OCI-LY3 (cell line): ENCODE measurements around the gene ZBTB48.

Source experiments
- H2AFZ ChIP-seq: fragments of 200-600, 300-600 bp; shearing (Covaris generic); 2 replicates; pipeline ENCODE4 v1.6.0; 2014; ENCODE audit warnings: antibody characterized with exemption, low read depth, low read length
- H3K27ac ChIP-seq: fragments of 200-600, 300-600 bp; sonication (generic); 2 replicates; pipeline ENCODE4 v1.5.1; 2014; ENCODE audit warnings: mild to moderate bottlenecking, low read length, moderate library complexity, mixed read lengths
- H3K27me3 ChIP-seq: fragments of 200-600, 300-600 bp; sonication (generic); 2 replicates; pipeline ENCODE4 v1.6.1; 2014; ENCODE audit warnings: low read depth, low read length, mixed read lengths
- H3K36me3 ChIP-seq: fragments of 200-600, 300-600 bp; sonication (generic); replicated peaks from 2 replicates; pipeline ENCODE3; 2014; ENCODE audit warnings: low read depth, low read length, mixed read lengths
- H3K4me1 ChIP-seq: fragments of 300-600, 200-600 bp; sonication (generic); 2 replicates; pipeline ENCODE4 v1.6.1; 2014; ENCODE audit warnings: low read length, mixed read lengths
- H3K4me2 ChIP-seq: fragments of 200-600, 300-600 bp; sonication (generic); 2 replicates; pipeline ENCODE4 v1.6.1; 2014; ENCODE audit warnings: low read length, mixed read lengths
- H3K4me3 ChIP-seq: fragments of 300-600, 200-600 bp; sonication (generic); 2 replicates; pipeline ENCODE4 v1.5.1; 2014; ENCODE audit warnings: antibody characterized with exemption, mild to moderate bottlenecking, low read length, moderate library complexity
- H3K79me2 ChIP-seq: fragments of 300-600, 200-600 bp; shearing (Covaris generic); 2 replicates; pipeline ENCODE4 v1.6.1; 2014; ENCODE audit warnings: mild to moderate bottlenecking, low read length, mixed read lengths
- H3K9ac ChIP-seq: fragments of 300-600, 200-600 bp; shearing (Covaris generic); 2 replicates; pipeline ENCODE4 v1.6.0; 2014; ENCODE audit warnings: mild to moderate bottlenecking, low read length, moderate library complexity
- H3K9me3 ChIP-seq: fragments of 200-600, 300-600 bp; shearing (Covaris generic); 2 replicates; pipeline ENCODE4 v1.6.1; 2014; ENCODE audit warnings: low read length, mixed read lengths; ENCODE audit not compliant: insufficient read depth
- H4K20me1 ChIP-seq: fragments of 200-600, 300-600 bp; sonication (generic); 2 replicates; pipeline ENCODE4 v1.6.1; 2016; ENCODE audit warnings: low read length, mixed read lengths; ENCODE audit not compliant: insufficient read depth
- EZH2phosphoT487 ChIP-seq: fragments of 200-600 bp; shearing (Covaris generic); IDR thresholded peaks from 2 replicates; pipeline ENCODE4 v1.6.1; 2018; ENCODE audit warnings: antibody characterized with exemption, mixed run types, low read depth
- TF ChIP-seq, protein P1 (sequence below): fragments of 200-600, 300-600 bp; sonication (generic); IDR thresholded peaks from 2 replicates; pipeline ENCODE4 v1.5.1; 2014; ENCODE audit warnings: antibody characterized with exemption, low read length, low read depth

ZBTB48 gene

DNA sequence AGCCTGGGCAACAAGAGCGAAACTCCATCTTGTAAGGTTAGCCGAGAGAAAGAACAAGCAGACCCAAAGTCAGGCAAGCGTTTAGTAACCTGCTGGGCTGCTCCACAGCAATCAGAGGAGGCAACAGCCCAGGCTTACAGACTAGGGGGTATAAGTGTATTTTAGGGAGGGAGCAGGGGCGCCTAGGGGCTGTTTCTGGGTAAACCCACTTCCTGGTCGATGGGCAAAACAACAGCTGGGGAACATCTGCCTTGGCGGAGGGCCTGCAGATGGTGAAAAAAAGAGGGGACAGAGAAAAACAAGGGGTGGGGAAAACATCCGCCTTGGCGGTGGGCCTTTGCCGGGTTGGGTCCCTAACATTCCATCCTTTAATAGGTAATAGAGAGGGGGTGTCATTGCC is 19.5 kb upstream of the ZBTB48 start:
- Histone ChIP-seq H3K4me3 (no peak overlapping the region), H2AFZ (no peak overlapping the region), H3K4me1 (peaks cover under 1% of the 10 kb centered on the region; the same call in 1 of the 2 replicates), H3K36me3 (no peaks in the 10 kb centered on the region), H3K79me2 (no peaks in the 10 kb centered on the region), H3K9me3 (no peaks in the 10 kb centered on the region), H3K27ac (no peak overlapping the region), H3K27me3 (no peaks in the 10 kb centered on the region; the same call in 1 of the 2 replicates), H3K9ac (no peak overlapping the region), H3K4me2 (no peak overlapping the region), H4K20me1 (no peaks in the 10 kb centered on the region)
- TF ChIP-seq, protein P1, sequence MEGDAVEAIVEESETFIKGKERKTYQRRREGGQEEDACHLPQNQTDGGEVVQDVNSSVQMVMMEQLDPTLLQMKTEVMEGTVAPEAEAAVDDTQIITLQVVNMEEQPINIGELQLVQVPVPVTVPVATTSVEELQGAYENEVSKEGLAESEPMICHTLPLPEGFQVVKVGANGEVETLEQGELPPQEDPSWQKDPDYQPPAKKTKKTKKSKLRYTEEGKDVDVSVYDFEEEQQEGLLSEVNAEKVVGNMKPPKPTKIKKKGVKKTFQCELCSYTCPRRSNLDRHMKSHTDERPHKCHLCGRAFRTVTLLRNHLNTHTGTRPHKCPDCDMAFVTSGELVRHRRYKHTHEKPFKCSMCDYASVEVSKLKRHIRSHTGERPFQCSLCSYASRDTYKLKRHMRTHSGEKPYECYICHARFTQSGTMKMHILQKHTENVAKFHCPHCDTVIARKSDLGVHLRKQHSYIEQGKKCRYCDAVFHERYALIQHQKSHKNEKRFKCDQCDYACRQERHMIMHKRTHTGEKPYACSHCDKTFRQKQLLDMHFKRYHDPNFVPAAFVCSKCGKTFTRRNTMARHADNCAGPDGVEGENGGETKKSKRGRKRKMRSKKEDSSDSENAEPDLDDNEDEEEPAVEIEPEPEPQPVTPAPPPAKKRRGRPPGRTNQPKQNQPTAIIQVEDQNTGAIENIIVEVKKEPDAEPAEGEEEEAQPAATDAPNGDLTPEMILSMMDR: no peak
- TF ChIP-seq EZH2phosphoT487: no peak

- no peak overlapping the region for H3K27ac ChIP-seq
- no peaks in the 10 kb centered on the region for H3K4me1 ChIP-seq
- no peak overlapping the region for H2AFZ ChIP-seq
- no peaks in the 10 kb centered on the region for H3K79me2 ChIP-seq
- H3K4me2 ChIP-seq: no peak overlapping the region
- no peak overlapping the region for H3K4me3 ChIP-seq
- H3K27me3 ChIP-seq: no peaks in the 10 kb centered on the region; the same call in 1 of the 2 replicates
- H3K9ac ChIP-seq: no peak overlapping the region
- no peaks in the 10 kb centered on the region for H3K9me3 ChIP-seq
- H4K20me1 ChIP-seq: no peaks in the 10 kb centered on the region
- no peaks in the 10 kb centered on the region for H3K36me3 ChIP-seq
- TF ChIP-seq EZH2phosphoT487: no peak
- TF ChIP-seq, protein P1: no peak
Observed at GRCh38 chr1:6569033-6569432, 10.8 kb upstream of the ZBTB48 start.

- Histone ChIP-seq H4K20me1 (no peaks in the 10 kb centered on the region), H3K4me2 (no peak overlapping the region), H3K4me3 (no peak overlapping the region), H2AFZ (no peak overlapping the region), H3K9me3 (no peaks in the 10 kb centered on the region), H3K4me1 (no peaks in the 10 kb centered on the region), H3K27ac (no peak overlapping the region), H3K9ac (no peak overlapping the region), H3K36me3 (no peaks in the 10 kb centered on the region), H3K79me2 (no peaks in the 10 kb centered on the region), H3K27me3 (no peaks in the 10 kb centered on the region; the same call in 1 of the 2 replicates)
- TF ChIP-seq EZH2phosphoT487: no peak
- TF ChIP-seq, protein P1: no peak
Observed at GRCh38 chr1:6570100-6570499, 9.7 kb upstream of the ZBTB48 start.

DNA sequence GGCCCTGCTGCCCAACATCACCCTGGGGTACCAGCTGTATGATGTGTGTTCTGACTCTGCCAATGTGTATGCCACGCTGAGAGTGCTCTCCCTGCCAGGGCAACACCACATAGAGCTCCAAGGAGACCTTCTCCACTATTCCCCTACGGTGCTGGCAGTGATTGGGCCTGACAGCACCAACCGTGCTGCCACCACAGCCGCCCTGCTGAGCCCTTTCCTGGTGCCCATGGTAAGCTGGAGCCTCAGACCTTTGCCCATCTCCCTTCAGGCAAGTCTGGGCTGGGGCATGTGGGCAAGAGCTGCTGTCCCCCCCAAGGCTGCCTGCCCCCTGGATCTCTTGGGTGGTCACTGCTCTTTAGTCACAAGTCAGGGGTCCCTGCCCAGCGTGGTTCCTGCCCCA is 8.8 kb upstream of the ZBTB48 start:
- Histone ChIP-seq H3K4me3 (no peak overlapping the region), H3K4me2 (no peak overlapping the region), H3K27me3 (no peaks in the 10 kb centered on the region), H3K4me1 (no peaks in the 10 kb centered on the region), H2AFZ (no peak overlapping the region), H3K9ac (no peak overlapping the region), H3K79me2 (no peaks in the 10 kb centered on the region), H3K27ac (no peak overlapping the region), H3K9me3 (no peaks in the 10 kb centered on the region), H3K36me3 (no peaks in the 10 kb centered on the region), H4K20me1 (no peaks in the 10 kb centered on the region)
- TF ChIP-seq, protein P1: no peak
- TF ChIP-seq EZH2phosphoT487: no peak
